HEK293T (cell line): ENCODE measurements around the gene KLHDC4.
"Not testable (repeated sequence)": the region's sequence is repeated elsewhere in the genome, so short reads cannot be mapped to it uniquely, and the experiment has no call there.

ENCODE experiments used
- CTCF ChIA-PET: fragments of 350-600 bp; formaldehyde crosslinking; extraction: SDS; loops from one replicate; lab custom pipeline; 2021; ENCODE audit warnings: antibody characterized with exemption, inconsistent platforms; lab: Yijun Ruan, JAX
- POLR2A ChIA-PET: fragments of 350-600 bp; formaldehyde crosslinking; extraction: SDS; loops from one replicate; lab custom pipeline; 2020; ENCODE audit warnings: antibody characterized with exemption, inconsistent platforms; lab: Yijun Ruan, JAX
- DNase-seq: peaks from one replicate; pipeline ENCODE4 v3.0.0; 2012; ENCODE audit warnings: mixed read lengths; ENCODE audit errors: extremely low spot score
- ARNT ChIP-seq: fragments of 450-650 bp; IDR thresholded peaks from 2 replicates; pipeline ENCODE4 v1.6.1; 2017; ENCODE audit warnings: mild to moderate bottlenecking
- BHLHE40 ChIP-seq: fragments of 450-650 bp; IDR thresholded peaks from 2 replicates; pipeline ENCODE4 v1.6.1; 2016; ENCODE audit warnings: mild to moderate bottlenecking, moderate library complexity, borderline replicate concordance
- CTBP1 ChIP-seq: fragments of 450-650 bp; IDR thresholded peaks from 2 replicates; pipeline ENCODE4 v1.6.1; 2016; ENCODE audit warnings: borderline replicate concordance
- ELF4 ChIP-seq: fragments of 450-650 bp; IDR thresholded peaks from 2 replicates; pipeline ENCODE4 v1.6.1; 2017; ENCODE audit warnings: antibody characterized with exemption
- FOXA1 ChIP-seq: fragments of 450-650 bp; IDR thresholded peaks from 2 replicates; pipeline ENCODE4 v1.6.1; 2016; ENCODE audit warnings: mild to moderate bottlenecking
- FOXK2 ChIP-seq: fragments of 450-650 bp; IDR thresholded peaks from 2 replicates; pipeline ENCODE4 v1.6.1; 2016; ENCODE audit warnings: mild to moderate bottlenecking
- FOXM1 ChIP-seq: fragments of 450-650 bp; IDR thresholded peaks from 2 replicates; pipeline ENCODE4 v1.6.1; 2017; ENCODE audit warnings: mild to moderate bottlenecking, borderline replicate concordance
- HDGF ChIP-seq: fragments of 450-650 bp; IDR thresholded peaks from 2 replicates; pipeline ENCODE4 v1.6.1; 2017; ENCODE audit warnings: antibody characterized with exemption, borderline replicate concordance
- L3MBTL2 ChIP-seq: fragments of 450-650 bp; conservative IDR thresholded peaks from 2 replicates; pipeline ENCODE4 v1.6.1; 2016; ENCODE audit warnings: mild to moderate bottlenecking
- LEF1 ChIP-seq: fragments of 450-650 bp; IDR thresholded peaks from 2 replicates; pipeline ENCODE4 v1.6.1; 2017; ENCODE audit warnings: mild to moderate bottlenecking, borderline replicate concordance
- NFRKB ChIP-seq: fragments of 450-650 bp; IDR thresholded peaks from 2 replicates; pipeline ENCODE4 v1.6.1; 2016; ENCODE audit warnings: mild to moderate bottlenecking, moderate library complexity
- SP1 ChIP-seq: fragments of 450-650 bp; IDR thresholded peaks from 2 replicates; pipeline ENCODE4 v1.6.1; 2017
- SUZ12 ChIP-seq: fragments of 450-650 bp; IDR thresholded peaks from 2 replicates; pipeline ENCODE4 v1.6.1; 2016; ENCODE audit warnings: mild to moderate bottlenecking
- TARDBP ChIP-seq: fragments of 450-650 bp; IDR thresholded peaks from 2 replicates; pipeline ENCODE4 v1.6.1; 2016
- ZNF384 ChIP-seq: fragments of 450-650 bp; IDR thresholded peaks from 2 replicates; pipeline ENCODE4 v1.6.1; 2016
- TF ChIP-seq, protein P1 (sequence below): fragments of 450-650 bp; IDR thresholded peaks from 2 replicates; pipeline ENCODE4 v1.6.1; 2016

The KLHDC4 gene

DNA sequence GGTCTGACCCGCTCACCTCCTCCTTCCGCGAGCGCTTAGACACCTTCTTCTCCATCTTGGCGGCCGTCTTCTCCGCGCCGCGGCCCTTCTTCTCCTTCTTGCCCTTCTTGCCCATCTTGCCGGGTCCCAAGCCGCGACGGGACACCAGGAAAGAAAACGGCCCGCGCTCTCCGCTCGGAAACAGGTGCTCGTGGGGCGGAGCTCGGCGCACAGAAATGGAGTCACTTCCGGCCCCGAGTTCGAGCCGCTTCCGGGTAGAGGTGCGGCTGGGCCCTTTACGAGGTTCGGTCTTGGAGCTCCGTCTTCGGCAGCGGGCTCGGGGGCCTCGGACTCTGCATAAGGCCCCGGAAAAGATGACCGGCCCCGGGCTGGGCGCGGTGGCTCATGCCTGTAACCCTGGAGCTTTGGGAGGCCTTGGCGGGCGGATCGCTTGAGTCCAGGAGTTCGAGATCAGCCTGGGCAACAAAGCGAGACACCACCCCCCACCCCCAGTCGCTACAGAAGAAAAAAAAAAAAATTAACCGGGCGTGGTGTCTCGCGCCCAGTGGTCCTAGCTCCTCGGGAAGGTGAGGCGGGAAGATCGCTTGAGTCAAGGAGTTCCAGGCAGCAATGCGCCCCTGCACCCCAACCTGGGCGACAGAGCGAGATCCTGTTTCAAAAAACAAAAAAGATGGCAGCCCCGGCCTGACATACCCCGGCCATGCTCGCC is at the start of gene KLHDC4:
Gene KLHDC4, minus strand, starts transcription at position 211 of the 709 bp plus-strand sequence. Its CDS starts 96 bp downstream, at position 115.
- no peak for TF ChIP-seq SP1
- no peak for TF ChIP-seq BHLHE40
- no peak for TF ChIP-seq CTBP1
- TF ChIP-seq, protein P1, sequence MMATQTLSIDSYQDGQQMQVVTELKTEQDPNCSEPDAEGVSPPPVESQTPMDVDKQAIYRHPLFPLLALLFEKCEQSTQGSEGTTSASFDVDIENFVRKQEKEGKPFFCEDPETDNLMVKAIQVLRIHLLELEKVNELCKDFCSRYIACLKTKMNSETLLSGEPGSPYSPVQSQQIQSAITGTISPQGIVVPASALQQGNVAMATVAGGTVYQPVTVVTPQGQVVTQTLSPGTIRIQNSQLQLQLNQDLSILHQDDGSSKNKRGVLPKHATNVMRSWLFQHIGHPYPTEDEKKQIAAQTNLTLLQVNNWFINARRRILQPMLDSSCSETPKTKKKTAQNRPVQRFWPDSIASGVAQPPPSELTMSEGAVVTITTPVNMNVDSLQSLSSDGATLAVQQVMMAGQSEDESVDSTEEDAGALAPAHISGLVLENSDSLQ = no peak
- no peak for TF ChIP-seq TARDBP
- TF ChIP-seq ZNF384 = peak; percentile 40; the same call in 1 of the 2 replicates
- no peak for TF ChIP-seq HDGF
- TF ChIP-seq L3MBTL2 = peak; percentile 39; the same call in 1 of the 2 replicates
- peak; percentile 78 for TF ChIP-seq ELF4
- no peak for TF ChIP-seq SUZ12
- no peak for TF ChIP-seq FOXA1
- TF ChIP-seq ARNT = no peak
- TF ChIP-seq NFRKB = no peak
- no peak for TF ChIP-seq FOXM1
- TF ChIP-seq LEF1 = no peak
- no peak for TF ChIP-seq FOXK2
- peak; percentile 91 for DNase-seq
- ChIA-PET POLR2A (interaction anchor here (0.6 to 1.6 kb wide), 13 partner anchors 8 to 182 kb away, joined by 3 to 9 read pairs (median 4); partner anchors contain the start of gene SLC7A5), CTCF (interaction anchor here (1.8 kb wide), 1 partner anchor 13 kb away, joined by 5 read pairs; no protein-coding TSS in a partner anchor)

DNA sequence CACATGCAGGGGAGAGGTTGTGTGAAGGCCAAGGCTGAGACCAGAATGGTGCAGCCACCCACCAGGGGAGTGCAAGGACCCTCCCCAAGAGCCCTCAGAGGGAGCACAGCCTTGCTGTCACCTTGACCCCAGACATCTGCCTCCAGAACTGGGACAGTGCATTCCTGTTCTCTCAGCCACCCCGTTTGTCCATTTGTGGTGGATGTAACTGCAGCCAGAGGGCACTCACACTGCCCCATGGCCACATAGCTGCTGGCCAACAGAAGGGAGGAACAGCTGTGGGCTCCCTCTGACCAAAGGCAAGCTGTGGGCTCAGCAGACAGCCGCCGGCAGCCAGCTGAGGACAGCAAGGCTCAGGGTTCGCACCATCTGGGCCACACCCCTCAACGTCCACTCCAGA is 49.8 kb upstream of the KLHDC4 start:
- CTCF ChIA-PET = no interaction called here
- POLR2A ChIA-PET = no interaction called here
- TF ChIP-seq ZNF384 = no peak
- TF ChIP-seq TARDBP = no peak
- TF ChIP-seq FOXA1 = no peak
- TF ChIP-seq HDGF = no peak
- TF ChIP-seq, protein P1 = no peak
- no peak for TF ChIP-seq LEF1
- no peak for DNase-seq

DNA sequence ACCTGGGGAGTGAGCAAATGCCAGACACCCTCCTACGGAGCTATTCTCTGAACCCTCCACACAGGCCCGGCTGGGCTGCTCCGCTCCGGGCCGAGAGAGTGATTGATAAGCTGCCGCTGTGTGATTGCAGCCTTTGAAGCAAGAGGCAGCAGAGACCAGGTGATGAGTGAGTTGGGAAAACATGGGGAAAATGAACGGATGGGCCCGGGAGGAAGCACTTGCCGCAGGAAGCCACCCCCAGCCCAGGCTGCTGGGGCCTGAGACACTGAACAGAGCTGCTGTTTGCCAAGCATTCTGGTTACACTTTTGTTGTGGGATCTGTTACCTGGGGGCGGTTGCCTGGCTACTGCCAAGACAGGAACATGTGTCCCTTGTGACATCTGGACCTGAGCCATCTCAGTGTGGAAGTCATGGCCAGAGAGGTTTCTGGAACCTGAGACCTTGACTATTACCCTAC is 46.4 kb upstream of the KLHDC4 start:
- POLR2A ChIA-PET = no interaction called here
- no peak for DNase-seq
- CTCF ChIA-PET = interaction anchor here (0.9 kb wide), 1 partner anchor 11 kb away, joined by 3 read pairs; no protein-coding TSS in a partner anchor
- TF ChIP-seq FOXK2 = no peak
- TF ChIP-seq HDGF = no peak
- TF ChIP-seq ARNT = no peak

DNA sequence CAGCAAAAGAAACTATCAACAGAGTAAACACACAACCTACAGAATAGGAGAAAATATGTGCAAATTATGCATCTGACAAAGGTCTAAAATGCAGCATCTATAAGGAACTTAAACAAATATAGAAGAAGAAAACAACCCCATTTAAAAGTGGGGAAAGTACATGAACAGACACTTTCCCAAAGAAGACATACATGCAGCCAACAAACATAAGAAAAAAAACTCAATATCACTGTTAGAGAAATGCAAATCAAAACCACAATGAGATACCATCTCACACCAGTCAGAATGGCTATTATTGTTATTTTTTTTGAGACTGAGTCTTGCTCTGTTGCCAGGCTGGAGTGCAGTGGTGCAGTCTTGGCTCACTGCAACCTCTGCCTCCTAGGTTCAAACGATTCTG is 45.7 kb upstream of the KLHDC4 start:
- CTCF ChIA-PET = interaction anchor here (0.9 kb wide), 1 partner anchor 10 kb away, joined by 3 read pairs; no protein-coding TSS in a partner anchor
- POLR2A ChIA-PET, DNase-seq: not testable (repeated sequence)

DNA sequence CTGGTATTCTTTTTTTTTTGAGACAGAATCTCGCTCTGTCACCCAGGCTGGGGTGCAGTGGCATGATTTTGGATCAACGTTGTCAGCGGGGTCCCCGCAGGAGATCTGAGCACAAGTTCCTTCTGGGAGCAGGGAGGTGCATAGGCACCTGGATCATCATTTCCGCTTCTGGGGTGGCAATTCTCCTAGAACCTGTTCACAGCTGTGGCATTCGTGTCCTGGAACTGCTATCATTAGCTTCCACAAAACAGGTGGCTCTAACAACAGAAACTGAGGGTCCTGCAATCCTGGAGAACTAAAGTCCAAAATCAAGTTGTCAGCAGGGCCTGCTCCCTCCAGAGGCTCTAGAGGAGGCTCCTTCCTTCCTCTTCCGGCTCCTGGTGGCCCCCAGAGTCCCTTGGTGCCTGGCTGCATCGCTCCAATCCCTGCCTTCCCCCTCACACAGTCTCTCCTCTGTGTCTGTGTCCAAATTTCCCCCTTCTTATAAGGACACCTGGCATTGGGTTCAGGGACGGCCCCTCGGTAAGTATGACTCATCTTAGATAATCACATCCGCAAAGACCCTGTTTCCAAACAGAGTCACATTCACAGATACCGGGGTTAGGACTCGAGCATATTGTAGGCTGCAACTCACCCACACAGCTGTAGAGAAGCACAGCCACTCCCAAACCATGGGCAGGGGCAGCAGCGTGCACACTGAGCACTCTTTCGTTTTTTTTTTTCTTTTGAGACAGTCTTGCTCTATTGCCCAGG is 43.5 kb upstream of the KLHDC4 start:
- ChIA-PET CTCF (interaction anchor here (1.0 kb wide), 1 partner anchor 31 kb away, joined by 4 read pairs; no protein-coding TSS in a partner anchor), POLR2A (no interaction called here)
- DNase-seq = no peak
- no peak for TF ChIP-seq TARDBP
- TF ChIP-seq SUZ12 = no peak
- TF ChIP-seq NFRKB = no peak

DNA sequence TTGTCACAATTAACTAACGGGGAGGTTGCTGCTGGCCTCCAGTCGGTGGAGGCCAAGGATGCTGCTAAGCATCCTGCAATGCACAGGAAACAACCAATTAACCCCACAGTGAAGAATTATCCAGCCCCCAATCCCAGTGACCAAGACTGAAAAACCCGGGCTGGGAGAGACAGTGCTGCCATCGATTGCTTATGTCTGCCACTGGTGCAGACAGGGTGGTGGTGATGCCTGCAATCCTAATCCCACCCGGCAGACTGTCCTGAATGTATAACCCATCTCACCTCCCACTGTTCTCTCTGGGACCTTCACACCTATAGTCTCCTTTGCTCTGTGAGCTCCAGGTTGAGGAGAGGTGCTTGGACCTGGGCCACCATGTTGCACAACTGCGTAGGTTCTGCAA is 42.3 kb upstream of the KLHDC4 start:
- POLR2A ChIA-PET = interaction anchor here (1.6 kb wide), 1 partner anchor 29 kb away, joined by 4 read pairs; no protein-coding TSS in a partner anchor
- no peak for DNase-seq
- TF ChIP-seq FOXK2 (no peak), NFRKB (no peak), SP1 (no peak), ZNF384 (no peak), L3MBTL2 (no peak), FOXM1 (no peak), ELF4 (no peak), FOXA1 (no peak), TARDBP (no peak), HDGF (no peak), LEF1 (no peak), CTBP1 (no peak), BHLHE40 (no peak), ARNT (no peak), SUZ12 (no peak)
- TF ChIP-seq, protein P1 = no peak
- CTCF ChIA-PET = interaction anchor here (0.7 to 1.0 kb wide), 2 partner anchors 29 to 63 kb away, joined by 3 to 6 read pairs; no protein-coding TSS in a partner anchor
